Hematopoietic multipotent progenitor cell treated with erythropoietin and hydrocortisone succinate and interleukin-3 and kit ligand, for 15 days (in vitro differentiated cells): ENCODE measurements around the gene TYROBP.
"Not testable (repeated sequence)": the region's sequence is repeated elsewhere in the genome, so short reads cannot be mapped to it uniquely, and the experiment has no call there.

ENCODE experiments used
- DNase-seq: peaks from one replicate; pipeline ENCODE4 v3.0.0-alpha.2; 2015; ENCODE audit warnings: low spot score

Gene TYROBP

DNA sequence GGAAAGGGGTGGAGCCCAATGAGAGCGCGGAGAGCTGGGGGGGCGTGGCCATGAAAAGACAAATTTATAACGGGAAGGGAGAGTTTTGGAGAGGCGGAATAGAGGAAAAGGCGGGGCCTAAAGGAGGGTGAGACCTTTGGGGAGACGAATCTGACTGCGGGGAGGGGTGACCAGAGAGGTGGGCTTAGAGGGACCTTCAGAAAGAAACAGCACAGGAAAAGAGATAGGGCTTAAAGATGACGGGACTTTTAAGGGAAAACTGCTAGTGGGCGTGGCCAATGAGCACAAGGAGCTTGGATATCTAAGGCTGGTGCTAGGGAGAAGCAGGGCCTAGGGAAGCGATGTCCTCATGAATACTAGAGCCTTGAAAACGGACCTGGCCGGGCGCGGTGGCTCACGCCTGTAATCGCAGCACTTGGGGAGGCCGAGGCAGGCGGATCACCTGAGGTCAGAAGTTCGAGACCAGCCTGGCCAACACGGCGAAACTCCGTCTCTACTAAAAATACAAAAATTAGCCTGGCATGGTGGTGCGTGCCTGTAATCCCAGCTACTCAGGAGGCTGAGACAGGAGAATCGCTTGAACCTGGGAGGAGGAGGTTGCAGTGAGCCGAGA lies 37.9 kb downstream of the TYROBP start:
- not testable (repeated sequence) for DNase-seq

DNA sequence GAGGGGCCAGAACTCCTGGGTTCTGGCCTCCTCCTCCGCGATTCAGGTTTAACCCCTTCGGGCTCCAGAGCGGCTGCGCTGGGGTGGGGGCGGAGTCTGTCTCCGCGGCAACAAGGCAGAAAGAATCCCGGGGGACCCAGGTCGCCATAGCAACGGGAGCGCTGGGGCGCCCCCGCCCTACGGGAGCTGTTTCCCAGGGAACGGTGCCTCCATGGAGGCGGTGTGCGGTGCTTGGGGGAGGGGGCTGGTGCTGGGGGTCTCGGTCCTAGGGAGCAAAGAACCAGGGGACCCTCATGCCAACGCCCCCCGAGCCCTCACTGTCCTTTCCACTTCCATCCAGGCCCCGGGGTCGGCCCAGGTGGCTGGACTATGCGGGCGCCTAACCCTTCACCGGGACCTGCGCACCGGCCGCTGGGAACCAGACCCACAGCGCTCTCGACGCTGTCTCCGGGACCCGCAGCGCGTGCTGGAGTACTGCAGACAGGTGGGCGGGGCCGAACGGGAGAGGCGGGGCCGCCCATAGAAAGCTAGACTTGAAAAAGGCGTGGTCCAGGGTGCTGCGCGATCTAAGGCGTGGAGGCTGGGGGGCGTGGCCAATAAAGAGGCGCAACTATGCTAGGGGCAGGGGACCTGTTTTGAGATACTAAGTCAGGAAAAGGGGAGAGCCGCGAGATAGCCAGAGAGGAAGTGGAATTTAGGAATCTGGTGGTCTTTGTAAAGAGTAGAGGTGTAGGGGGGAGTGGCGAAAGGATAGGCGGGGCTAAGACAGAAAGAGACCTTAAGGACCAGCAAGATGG lies 38.6 kb downstream of the TYROBP start:
- DNase-seq, result peak; percentile 79

DNA sequence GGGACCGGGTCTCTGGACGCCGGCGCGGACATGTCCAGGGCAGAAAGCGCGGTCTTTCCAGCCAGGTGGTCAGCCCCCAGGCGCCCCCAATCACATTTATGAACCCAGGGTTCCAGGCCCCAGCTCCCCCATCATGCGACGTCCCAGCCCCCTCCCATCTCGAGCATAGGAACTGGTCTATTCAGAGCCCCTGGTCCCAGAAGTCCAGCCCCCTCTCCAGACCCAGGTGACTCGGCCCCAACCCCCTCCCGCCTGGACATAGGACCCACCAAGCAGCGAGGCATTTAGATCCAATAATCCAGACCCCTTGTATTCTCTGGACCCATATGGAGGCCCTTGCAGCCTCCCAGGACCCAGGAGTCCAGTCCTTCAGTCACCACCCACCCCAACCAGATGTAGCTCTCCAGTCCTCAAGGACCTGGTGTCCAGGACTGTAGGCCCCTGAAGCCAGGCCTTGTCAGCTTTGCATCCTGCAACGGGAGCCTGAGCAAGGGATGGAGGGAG lies 39.2 kb downstream of the TYROBP start:
- DNase-seq, result no peak

DNA sequence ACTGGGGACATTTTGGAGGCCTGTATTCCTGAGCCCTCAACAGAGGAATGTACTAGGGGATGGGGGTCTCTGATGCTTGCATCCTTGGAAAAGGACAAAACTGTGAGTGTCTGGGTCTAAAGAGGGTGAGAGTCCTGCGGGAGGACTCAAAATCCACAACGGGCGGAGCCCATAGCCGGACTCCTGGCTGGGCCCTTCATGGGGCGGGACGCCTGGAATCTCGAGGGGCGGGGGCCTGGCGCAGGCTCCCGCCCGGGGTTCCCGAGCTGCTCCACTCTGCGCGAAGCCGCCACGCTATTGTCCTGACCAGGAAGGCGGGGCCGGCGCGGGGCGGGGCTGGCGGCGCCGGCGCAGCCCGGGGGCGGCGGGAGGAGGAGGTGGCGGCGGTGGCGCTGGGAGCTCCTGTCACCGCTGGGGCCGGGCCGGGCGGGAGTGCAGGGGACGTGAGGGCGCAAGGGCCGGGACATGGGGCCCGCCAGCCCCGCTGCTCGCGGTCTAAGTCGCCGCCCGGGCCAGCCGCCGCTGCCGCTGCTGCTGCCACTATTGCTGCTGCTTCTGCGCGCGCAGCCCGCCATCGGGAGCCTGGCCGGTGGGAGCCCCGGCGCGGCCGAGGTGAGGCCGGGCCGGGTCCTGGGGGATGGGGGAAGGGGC lies 39.8 kb downstream of the TYROBP start, which contains the start of gene APLP1:
TSS of gene APLP1 (plus strand) at position 403 of the 651 bp plus-strand sequence. CDS start at position 466, 63 bp downstream.
- no peak for DNase-seq

DNA sequence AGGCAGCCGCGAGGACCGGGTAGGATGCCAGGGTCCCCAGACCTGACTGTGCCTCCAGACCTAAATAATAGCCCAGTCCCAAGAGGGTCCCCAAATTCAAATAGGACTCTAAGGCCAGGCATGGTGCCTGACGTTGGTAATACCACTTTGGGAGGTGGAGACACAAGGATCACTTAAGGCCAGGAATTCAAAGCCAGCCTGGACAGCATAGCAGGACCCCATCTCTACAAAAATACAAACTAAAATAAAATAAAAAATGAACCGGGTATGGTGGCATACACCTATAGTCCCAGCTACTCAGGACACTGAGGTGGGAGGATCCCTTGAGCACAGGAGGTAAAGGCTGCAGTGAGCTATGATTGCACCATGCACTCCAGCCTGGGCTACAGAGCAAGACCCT lies 45.1 kb downstream of the TYROBP start:
- no peak for DNase-seq

DNA sequence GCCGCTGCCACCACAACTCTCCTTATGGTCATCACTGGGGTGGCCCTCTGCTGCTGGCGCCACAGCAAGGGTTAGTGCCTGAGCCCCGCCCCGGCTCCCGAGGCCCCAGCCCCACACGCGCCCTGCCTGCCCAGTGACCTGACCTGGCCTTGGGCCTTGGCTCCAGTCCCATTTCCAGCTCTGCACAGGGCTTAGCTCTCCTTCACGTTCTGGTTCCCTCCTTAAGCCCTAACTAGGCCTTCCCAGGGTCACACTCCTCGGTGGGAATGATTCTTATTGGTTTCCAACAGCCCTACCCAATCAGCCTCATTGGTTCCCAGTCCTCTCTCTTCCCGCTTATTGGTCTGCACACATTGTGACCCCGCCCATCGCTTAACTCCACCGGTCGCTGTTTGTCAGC lies 45.6 kb downstream of the TYROBP start:
- DNase-seq, result no peak

DNA sequence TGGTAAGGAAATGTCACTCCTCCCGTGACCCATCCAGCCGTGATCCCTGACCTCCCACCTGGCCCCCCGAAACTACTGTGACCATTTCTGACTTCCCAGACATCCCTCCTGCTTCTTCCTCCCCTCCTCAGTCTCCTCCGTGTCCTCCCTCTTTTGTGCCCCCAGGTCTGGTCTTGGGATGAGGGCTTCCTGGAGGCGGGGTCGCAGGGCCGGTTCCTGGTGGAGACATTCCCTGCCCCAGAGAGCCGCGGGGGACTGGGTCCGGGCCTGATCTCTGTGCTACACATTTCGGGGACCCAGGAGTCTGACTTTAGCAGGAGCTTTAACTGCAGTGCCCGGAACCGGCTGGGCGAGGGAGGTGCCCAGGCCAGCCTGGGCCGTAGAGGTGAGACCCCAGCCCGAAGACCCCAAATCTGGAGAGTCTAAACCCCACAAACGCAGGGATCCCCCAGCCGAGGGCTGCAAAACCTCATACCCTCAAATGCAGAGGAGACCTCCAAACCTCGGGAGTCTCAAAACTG lies 46.4 kb downstream of the TYROBP start:
- no peak for DNase-seq

DNA sequence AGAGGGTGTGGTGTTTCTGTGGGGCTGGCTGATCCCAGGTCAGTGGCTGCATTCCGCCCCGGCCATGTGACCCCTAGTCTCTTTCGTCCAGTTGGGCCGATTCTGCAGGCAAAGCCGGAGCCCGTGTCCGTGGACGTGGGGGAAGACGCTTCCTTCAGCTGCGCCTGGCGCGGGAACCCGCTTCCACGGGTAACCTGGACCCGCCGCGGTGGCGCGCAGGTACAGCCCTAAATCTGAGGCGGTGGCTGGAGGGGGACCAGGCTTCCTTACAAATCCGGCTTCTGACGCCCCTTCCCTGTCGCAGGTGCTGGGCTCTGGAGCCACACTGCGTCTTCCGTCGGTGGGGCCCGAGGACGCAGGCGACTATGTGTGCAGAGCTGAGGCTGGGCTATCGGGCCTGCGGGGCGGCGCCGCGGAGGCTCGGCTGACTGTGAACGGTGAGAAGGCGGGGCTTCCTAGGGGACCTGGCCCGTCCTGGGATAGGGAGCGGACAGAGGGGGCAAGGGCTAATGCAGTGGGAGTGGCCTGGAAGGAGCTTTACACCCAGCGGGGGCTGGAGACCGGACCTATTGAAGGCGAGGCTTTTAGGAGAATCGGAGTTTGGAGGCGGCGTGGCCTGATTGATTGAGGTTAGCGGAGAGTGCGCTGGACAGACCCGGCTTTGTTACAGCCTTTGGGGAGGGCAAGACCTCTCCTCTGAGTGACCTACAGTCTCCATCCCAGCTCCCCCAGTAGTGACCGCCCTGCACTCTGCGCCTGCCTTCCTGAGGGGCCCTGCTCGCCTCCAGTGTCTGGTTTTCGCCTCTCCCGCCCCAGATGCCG lies 47.1 kb downstream of the TYROBP start:
- no peak for DNase-seq

DNA sequence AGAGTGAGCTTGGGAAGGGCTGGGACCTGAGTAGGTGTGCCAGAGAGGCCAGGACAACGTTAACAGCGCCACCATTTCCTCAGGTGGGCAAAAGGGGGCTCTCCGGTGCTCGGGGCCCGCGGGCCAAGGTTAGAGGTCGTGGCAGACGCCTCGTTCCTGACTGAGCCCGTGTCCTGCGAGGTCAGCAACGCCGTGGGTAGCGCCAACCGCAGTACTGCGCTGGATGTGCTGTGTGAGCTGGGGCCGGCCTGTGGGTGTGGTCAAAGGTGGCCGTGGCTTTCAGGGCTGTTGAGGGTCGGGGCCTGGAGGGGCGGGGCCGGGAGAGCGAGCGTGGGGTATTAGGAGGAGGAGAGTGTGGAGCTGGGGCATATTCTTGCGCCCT lies 47.7 kb downstream of the TYROBP start:
- no peak for DNase-seq

DNA sequence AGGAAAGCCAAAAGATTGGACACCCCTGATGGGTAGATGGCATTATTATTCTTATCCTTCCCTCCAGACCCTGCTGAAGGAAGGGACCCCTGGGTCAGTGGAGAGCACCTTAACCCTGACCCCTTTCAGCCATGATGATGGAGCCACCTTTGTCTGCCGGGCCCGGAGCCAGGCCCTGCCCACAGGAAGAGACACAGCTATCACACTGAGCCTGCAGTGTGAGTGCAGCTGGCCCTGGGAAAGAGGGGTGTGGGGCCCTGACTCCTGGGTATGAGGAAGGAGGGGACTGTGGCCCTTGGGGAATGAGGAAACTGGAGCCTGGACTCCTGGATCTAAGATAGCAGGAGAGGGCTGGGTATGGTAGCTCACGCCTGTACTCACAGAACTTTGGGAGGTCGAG lies 48.7 kb downstream of the TYROBP start:
- DNase-seq, result no peak

DNA sequence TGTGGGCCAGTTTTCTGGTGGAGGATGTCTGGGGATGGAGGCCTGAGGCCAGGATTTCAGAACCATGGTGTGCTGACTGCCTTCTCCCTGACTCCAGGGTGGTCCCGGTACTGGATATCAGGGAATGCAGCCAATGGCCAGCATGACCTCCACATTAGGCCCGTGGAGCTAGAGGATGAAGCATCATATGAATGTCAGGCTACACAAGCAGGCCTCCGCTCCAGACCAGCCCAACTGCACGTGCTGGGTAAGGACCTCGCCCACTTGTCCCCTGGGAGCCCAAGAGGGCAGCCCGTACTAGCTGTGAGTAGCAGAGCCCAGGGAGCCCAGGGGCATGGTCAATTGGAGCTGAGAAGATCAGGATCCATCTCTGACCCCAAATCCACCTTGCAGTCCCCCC lies 49.8 kb downstream of the TYROBP start:
- DNase-seq, result no peak

DNA sequence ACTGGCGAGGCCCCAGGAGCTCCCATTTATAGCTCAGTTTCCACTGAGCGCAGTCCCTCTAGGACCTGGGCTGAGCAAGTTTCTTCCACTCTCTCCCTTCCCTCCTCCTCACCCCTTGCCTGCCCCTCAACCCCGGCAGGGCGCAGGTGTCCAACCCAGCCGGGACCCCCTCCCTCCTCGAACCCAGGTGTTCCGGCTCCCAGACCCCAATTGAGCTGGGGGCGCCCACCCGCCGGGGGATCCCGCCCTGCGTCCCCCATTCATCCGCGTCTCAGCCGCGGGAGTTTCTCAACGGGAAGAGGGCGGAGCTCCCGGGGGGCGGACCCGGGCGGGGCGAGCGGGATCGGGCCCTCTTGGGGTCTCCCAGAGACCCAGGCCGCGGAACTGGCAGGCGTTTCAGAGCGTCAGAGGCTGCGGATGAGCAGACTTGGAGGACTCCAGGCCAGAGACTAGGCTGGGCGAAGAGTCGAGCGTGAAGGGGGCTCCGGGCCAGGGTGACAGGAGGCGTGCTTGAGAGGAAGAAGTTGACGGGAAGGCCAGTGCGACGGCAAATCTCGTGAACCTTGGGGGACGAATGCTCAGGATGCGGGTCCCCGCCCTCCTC lies 51.4 kb downstream of the TYROBP start, which contains the start of gene KIRREL2:
TSS of gene KIRREL2 (plus strand) at position 366 of the 604 bp plus-strand sequence. CDS start at position 575, 209 bp downstream.
- no peak for DNase-seq
